ENCODE measurements around the gene NHEJ1. TPM values are rescaled to one million over a fixed set of nuclear protein-coding genes. Genes with fewer than 3 reads are reported as not detected.

The NHEJ1 gene
- total RNA-seq, 4 donors from 2014 or later, result 50.5 to 90.2 (median 65.3) TPM

DNA sequence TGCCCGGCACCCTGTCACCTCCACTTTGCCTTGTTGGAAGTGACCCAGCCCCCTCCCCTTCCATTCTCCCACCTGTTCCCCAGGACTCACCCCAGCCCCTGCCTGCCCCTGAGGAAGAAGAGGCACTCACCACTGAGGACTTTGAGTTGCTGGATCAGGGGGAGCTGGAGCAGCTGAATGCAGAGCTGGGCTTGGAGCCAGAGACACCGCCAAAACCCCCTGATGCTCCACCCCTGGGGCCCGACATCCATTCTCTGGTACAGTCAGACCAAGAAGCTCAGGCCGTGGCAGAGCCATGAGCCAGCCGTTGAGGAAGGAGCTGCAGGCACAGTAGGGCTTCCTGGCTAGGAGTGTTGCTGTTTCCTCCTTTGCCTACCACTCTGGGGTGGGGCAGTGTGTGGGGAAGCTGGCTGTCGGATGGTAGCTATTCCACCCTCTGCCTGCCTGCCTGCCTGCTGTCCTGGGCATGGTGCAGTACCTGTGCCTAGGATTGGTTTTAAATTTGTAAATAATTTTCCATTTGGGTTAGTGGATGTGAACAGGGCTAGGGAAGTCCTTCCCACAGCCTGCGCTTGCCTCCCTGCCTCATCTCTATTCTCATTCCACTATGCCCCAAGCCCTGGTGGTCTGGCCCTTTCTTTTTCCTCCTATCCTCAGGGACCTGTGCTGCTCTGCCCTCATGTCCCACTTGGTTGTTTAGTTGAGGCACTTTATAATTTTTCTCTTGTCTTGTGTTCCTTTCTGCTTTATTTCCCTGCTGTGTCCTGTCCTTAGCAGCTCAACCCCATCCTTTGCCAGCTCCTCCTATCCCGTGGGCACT lies 21.9 kb upstream of the NHEJ1 start:
- TF ChIP-seq EP300 (IDR thresholded peaks at IDR 0.05; ENCODE audit: low read depth) (no peak), POLR2A (IDR thresholded peaks at IDR 0.05) (no peak), POLR2AphosphoS5 (IDR thresholded peaks at IDR 0.05) (peak in 1 of 3 donors; percentile 9)
- TF ChIP-seq, protein P1, sequence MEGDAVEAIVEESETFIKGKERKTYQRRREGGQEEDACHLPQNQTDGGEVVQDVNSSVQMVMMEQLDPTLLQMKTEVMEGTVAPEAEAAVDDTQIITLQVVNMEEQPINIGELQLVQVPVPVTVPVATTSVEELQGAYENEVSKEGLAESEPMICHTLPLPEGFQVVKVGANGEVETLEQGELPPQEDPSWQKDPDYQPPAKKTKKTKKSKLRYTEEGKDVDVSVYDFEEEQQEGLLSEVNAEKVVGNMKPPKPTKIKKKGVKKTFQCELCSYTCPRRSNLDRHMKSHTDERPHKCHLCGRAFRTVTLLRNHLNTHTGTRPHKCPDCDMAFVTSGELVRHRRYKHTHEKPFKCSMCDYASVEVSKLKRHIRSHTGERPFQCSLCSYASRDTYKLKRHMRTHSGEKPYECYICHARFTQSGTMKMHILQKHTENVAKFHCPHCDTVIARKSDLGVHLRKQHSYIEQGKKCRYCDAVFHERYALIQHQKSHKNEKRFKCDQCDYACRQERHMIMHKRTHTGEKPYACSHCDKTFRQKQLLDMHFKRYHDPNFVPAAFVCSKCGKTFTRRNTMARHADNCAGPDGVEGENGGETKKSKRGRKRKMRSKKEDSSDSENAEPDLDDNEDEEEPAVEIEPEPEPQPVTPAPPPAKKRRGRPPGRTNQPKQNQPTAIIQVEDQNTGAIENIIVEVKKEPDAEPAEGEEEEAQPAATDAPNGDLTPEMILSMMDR (IDR thresholded peaks at IDR 0.05), result no peak
- peak; percentile 61 for DNase-seq
- in situ Hi-C loops (cut with MboI; ENCODE audit: low pct_ligation_motif_present in 1 of 4, low pct_unique_long_range_greater_than_20kb in 1 of 4, low sequenced_read_pairs in 3 of 4), result no loop called here
- H3K9me3 ChIP-seq, result no peaks in the 10 kb centered on the region
- WGBS, 2 donors (ENCODE audit: low coverage in 1 of 2), result 70 to 90% methylated on average over 2 to 8 of the region's 8 CpGs
- H3K27ac ChIP-seq, result peak overlapping the region; percentile 47 to 79 (median 74)
- H3K4me1 ChIP-seq, result peaks cover 9 to 50% (median 24%) of the 10 kb centered on the region in 4 donors
- no peaks in the 10 kb centered on the region for H3K27me3 ChIP-seq
- H3K4me3 ChIP-seq, result no peak overlapping the region
- intact Hi-C loops (cut with DNase I; ENCODE audit: low total_unique reads), result no loop called here
- H3K36me3 ChIP-seq, result peaks cover 0 to 41% (median 9%) of the 10 kb centered on the region in 4 donors

DNA sequence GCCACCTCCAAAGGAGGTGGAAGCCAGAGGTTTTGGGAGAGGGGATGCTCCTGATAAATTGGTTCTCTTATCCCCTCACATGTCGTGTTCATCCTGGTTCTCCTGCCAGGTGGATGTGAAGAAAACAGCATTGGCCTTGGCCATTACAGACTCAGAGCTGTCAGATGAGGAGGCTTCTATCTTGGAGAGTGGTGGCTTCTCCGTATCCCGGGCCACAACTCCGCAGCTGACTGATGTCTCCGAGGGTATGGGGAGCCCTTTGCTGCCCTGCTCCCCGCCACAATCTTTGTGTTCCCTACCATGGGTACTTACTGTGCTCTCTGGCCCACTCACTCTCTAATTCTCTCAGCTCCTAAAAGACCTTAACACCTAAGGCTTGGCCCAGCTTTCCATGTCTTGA lies 20.9 kb upstream of the NHEJ1 start:
- Histone ChIP-seq H3K27me3 (no peaks in the 10 kb centered on the region), H3K27ac (peak overlapping the region in 2 of 4 donors; percentile 71 to 79), H3K4me1 (peaks cover 9 to 50% (median 24%) of the 10 kb centered on the region in 4 donors), H3K9me3 (no peaks in the 10 kb centered on the region), H3K4me3 (no peak overlapping the region), H3K36me3 (peaks cover 0 to 41% (median 9%) of the 10 kb centered on the region in 4 donors)
- in situ Hi-C loops (cut with MboI; ENCODE audit: low pct_ligation_motif_present in 1 of 4, low pct_unique_long_range_greater_than_20kb in 1 of 4, low sequenced_read_pairs in 3 of 4), result no loop called here
- WGBS, 2 donors (ENCODE audit: low coverage in 1 of 2), result 91 to 94% methylated on average over 5 to 6 of the region's 6 CpGs
- intact Hi-C loops (cut with DNase I; ENCODE audit: low total_unique reads), result no loop called here
- no peak for DNase-seq
- TF ChIP-seq, protein P1 (IDR thresholded peaks at IDR 0.05), result no peak
- TF ChIP-seq POLR2A (IDR thresholded peaks at IDR 0.05) (no peak), POLR2AphosphoS5 (IDR thresholded peaks at IDR 0.05) (no peak), EP300 (IDR thresholded peaks at IDR 0.05; ENCODE audit: low read depth) (no peak)

DNA sequence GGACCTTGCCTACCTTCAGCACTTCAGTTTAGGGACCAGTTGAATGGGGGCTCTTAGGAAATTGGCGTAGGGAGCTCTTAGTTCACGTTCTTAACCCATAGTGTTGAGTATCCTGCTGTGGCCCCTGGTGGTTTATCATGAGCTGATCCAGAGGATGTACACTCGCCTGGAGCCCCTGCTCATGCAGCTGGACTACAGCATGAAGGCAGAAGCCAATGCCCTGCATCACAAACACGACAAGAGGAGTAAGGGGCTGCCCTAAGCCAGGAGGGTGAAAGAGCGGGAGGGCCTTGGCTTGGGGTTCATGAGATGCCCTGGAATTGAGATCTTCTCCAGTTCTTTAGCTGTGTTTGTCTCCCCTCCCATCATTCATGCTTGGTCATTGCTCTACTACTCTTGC lies 20.3 kb upstream of the NHEJ1 start:
- no peak for DNase-seq
- no peaks in the 10 kb centered on the region for H3K9me3 ChIP-seq
- WGBS, 2 donors (ENCODE audit: low coverage in 1 of 2), result 89% methylated on average over 5 of the region's 5 CpGs; no CpG with 5 or more reads in 1 of the 2 donors
- no peak overlapping the region for H3K27ac ChIP-seq
- TF ChIP-seq, protein P1 (IDR thresholded peaks at IDR 0.05), result no peak
- TF ChIP-seq POLR2A (IDR thresholded peaks at IDR 0.05) (no peak), POLR2AphosphoS5 (IDR thresholded peaks at IDR 0.05) (no peak)
- no peak overlapping the region for H3K4me3 ChIP-seq
- intact Hi-C loops (cut with DNase I; ENCODE audit: low total_unique reads) (no loop called here), in situ Hi-C loops (cut with MboI; ENCODE audit: low pct_ligation_motif_present in 1 of 4, low pct_unique_long_range_greater_than_20kb in 1 of 4, low sequenced_read_pairs in 3 of 4) (no loop called here)
- H3K36me3 ChIP-seq, result peaks cover 0 to 41% (median 9%) of the 10 kb centered on the region in 4 donors
- H3K4me1 ChIP-seq, result peaks cover 9 to 51% (median 26%) of the 10 kb centered on the region in 4 donors
- H3K27me3 ChIP-seq, result no peaks in the 10 kb centered on the region

DNA sequence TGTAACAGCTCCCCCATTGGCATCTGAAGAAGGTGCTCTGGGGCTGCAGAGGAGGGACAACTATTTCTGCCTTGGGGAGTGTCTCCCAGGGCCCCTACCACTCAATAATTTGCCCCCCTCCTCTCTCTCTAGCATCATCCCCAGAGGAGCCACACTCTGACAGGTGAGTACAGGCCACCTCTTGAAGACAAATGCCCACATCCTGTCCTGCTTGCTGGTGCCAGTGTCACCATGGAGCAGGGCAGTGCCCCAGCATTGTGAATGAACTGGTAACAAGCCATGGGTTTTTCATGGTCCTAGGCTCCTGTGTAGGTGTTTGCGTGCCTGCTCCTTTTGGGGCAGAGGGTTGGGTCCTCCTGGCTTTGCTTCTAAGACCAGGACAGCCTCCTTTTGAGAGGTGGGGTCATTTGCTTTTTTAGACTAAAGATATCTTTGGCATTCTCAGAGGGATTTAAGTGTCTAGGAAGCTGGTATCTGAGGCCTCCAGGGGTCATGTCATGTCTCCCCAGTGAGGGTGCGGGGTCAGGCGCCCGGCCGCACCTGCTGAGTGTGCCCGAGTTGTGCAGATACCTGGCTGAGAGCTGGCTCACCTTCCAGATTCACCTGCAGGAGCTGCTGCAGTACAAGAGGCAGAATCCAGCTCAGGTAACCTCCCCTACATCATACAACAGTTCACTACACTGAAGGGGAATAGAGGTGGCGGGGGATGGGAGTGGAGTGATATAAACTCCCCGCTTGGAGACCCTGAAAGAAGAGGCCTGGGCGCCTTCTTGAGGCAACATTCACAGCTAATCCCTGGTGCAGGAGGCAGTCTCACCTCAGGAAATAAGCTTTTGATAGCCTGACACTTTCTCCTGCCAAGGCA lies 19.2 kb upstream of the NHEJ1 start:
- DNase-seq, result no peak
- no peak for TF ChIP-seq POLR2A (IDR thresholded peaks at IDR 0.05)
- TF ChIP-seq EP300 (IDR thresholded peaks at IDR 0.05; ENCODE audit: low read depth), result no peak
- no peak for TF ChIP-seq POLR2AphosphoS5 (IDR thresholded peaks at IDR 0.05)
- TF ChIP-seq, protein P1 (IDR thresholded peaks at IDR 0.05), result no peak
- Histone ChIP-seq H3K27me3 (no peaks in the 10 kb centered on the region), H3K4me1 (peaks cover 14 to 62% (median 34%) of the 10 kb centered on the region in 4 donors), H3K36me3 (peaks cover 0 to 43% (median 10%) of the 10 kb centered on the region in 4 donors), H3K9me3 (no peaks in the 10 kb centered on the region), H3K27ac (no peak overlapping the region), H3K4me3 (peak overlapping the region in 1 of 4 donors; percentile 87)
- in situ Hi-C loops (cut with MboI; ENCODE audit: low pct_ligation_motif_present in 1 of 4, low pct_unique_long_range_greater_than_20kb in 1 of 4, low sequenced_read_pairs in 3 of 4), result loop anchor here in 2 of 4 donors (10.0 kb wide), 1 partner anchor 115 kb away; no protein-coding TSS in a partner anchor
- intact Hi-C loops (cut with DNase I; ENCODE audit: low total_unique reads), result no loop called here
- WGBS, 2 donors (ENCODE audit: low coverage in 1 of 2), result 94 to 96% methylated on average over 3 to 9 of the region's 9 CpGs

Measured in transverse colon (tissue), 4 donors.